Measurements from ENCODE around the gene PHLDA3.

PHLDA3 gene

DNA sequence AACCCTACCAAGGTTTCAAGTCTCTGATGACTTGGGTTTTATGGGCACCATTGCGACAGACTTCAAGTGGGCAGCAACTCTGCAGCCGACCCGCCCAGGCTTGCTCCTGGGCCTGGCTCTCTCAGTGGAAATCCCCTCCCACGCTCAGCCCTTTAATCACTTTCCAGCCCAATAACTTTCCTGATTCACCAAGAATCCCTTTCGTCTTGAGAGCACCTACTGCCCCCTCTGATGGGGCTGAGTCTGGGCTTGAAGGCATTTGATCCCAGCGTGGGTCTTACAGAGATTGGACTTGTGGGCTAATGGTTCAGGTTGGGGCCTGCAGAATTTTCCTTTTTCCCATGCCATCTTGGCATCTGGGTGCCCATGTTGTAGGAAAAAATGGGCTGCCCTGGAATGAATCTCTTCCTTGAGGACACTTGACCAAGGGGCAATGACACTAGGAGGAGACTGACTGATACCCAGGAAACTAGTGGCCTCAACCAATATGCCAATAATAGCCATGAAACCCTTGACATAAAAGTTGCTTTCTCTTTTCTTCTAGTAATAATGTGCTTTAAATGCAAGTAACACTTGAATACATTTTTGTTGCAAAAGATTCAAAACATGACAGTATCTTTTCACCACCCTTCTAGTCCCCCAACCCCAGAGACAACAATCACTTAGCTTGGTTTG lies 7.8 kb upstream of the PHLDA3 start:
- peaks cover 6% of the 10 kb centered on the region for H3F3A ChIP-seq (ENCODE audit: control insufficient read depth, insufficient read depth)
- H3K9me2 ChIP-seq (replicated peaks; ENCODE audit: control insufficient read depth, low read length): no peaks in the 10 kb centered on the region
- peaks cover 28% of the 10 kb centered on the region for H3K27me3 ChIP-seq (ENCODE audit: control insufficient read depth, low read length)
- no peak overlapping the region for H3K4me2 ChIP-seq (ENCODE audit: low read length)
- H3K4me1 ChIP-seq (ENCODE audit: control insufficient read depth, low read length): peaks cover 25% of the 10 kb centered on the region
- H3K79me2 ChIP-seq (ENCODE audit: control insufficient read depth, low read length): no peaks in the 10 kb centered on the region
- TF ChIP-seq EZH2phosphoT487 (IDR thresholded peaks at IDR 0.05; ENCODE audit: borderline replicate concordance, low read length): no peak
- TF ChIP-seq, protein P1, sequence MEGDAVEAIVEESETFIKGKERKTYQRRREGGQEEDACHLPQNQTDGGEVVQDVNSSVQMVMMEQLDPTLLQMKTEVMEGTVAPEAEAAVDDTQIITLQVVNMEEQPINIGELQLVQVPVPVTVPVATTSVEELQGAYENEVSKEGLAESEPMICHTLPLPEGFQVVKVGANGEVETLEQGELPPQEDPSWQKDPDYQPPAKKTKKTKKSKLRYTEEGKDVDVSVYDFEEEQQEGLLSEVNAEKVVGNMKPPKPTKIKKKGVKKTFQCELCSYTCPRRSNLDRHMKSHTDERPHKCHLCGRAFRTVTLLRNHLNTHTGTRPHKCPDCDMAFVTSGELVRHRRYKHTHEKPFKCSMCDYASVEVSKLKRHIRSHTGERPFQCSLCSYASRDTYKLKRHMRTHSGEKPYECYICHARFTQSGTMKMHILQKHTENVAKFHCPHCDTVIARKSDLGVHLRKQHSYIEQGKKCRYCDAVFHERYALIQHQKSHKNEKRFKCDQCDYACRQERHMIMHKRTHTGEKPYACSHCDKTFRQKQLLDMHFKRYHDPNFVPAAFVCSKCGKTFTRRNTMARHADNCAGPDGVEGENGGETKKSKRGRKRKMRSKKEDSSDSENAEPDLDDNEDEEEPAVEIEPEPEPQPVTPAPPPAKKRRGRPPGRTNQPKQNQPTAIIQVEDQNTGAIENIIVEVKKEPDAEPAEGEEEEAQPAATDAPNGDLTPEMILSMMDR (IDR thresholded peaks at IDR 0.05; ENCODE audit: low read depth, low read length, poor library complexity, severe bottlenecking): no peak
- no peaks in the 10 kb centered on the region for H3K9me3 ChIP-seq (ENCODE audit: control insufficient read depth, insufficient read depth, low read length)
- no peaks in the 10 kb centered on the region for H4K20me1 ChIP-seq (ENCODE audit: control insufficient read depth, insufficient read depth, low read depth, low read length)
- no peak overlapping the region for H3K4me3 ChIP-seq (ENCODE audit: low read length)
- H3K36me3 ChIP-seq (ENCODE audit: control insufficient read depth, low read length): no peaks in the 10 kb centered on the region
- H3K27ac ChIP-seq (ENCODE audit: low read depth, low read length): no peak overlapping the region

DNA sequence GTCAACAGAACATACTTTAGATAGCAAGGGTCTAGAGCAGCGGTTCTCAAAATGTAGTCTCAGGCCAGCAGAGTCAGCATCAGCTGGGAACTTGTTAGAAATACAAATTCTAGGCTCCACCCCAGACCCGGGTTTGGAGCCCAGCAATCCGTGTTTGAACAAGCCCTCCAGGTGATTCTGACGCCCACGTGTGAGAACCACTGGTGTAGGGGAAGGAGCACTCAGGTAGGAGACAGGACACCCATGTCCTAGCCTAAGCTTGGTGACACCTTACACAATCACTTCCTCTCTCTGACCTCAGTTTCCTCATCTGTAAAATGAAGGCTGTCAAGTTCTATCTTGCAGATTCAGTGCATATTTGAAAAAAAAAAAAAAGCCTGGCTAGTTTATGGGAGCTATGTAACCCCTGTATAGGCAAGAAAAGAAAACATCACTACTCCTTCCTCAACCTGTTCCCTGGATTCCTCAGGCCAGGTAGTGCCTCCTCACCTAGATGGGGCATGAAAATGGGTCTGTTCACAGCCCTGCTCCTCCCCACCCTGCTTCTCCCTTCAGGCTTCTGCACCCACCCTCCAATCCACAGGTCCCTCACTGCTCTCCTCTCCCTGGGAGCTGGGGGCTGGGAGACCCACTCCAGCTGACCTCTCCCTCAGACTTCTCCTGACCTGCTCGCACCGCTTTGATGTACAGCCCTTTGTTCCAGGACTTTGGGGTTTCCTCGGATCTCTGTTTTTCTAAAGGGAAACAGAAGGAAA lies 7.1 kb upstream of the PHLDA3 start:
- Histone ChIP-seq H3K36me3 (ENCODE audit: control insufficient read depth, low read length) (no peaks in the 10 kb centered on the region), H3K27me3 (ENCODE audit: control insufficient read depth, low read length) (peaks cover 23% of the 10 kb centered on the region), H4K20me1 (ENCODE audit: control insufficient read depth, insufficient read depth, low read depth, low read length) (no peaks in the 10 kb centered on the region), H3K9me3 (ENCODE audit: control insufficient read depth, insufficient read depth, low read length) (no peaks in the 10 kb centered on the region), H3K9me2 (replicated peaks; ENCODE audit: control insufficient read depth, low read length) (no peaks in the 10 kb centered on the region), H3F3A (ENCODE audit: control insufficient read depth, insufficient read depth) (peaks cover 6% of the 10 kb centered on the region), H3K4me2 (ENCODE audit: low read length) (no peak overlapping the region), H3K27ac (ENCODE audit: low read depth, low read length) (no peak overlapping the region), H3K4me1 (ENCODE audit: control insufficient read depth, low read length) (peaks cover 17% of the 10 kb centered on the region), H3K4me3 (ENCODE audit: low read length) (no peak overlapping the region), H3K79me2 (ENCODE audit: control insufficient read depth, low read length) (no peaks in the 10 kb centered on the region)
- no peak for TF ChIP-seq EZH2phosphoT487 (IDR thresholded peaks at IDR 0.05; ENCODE audit: borderline replicate concordance, low read length)
- TF ChIP-seq, protein P1 (IDR thresholded peaks at IDR 0.05; ENCODE audit: low read depth, low read length, poor library complexity, severe bottlenecking): no peak

DNA sequence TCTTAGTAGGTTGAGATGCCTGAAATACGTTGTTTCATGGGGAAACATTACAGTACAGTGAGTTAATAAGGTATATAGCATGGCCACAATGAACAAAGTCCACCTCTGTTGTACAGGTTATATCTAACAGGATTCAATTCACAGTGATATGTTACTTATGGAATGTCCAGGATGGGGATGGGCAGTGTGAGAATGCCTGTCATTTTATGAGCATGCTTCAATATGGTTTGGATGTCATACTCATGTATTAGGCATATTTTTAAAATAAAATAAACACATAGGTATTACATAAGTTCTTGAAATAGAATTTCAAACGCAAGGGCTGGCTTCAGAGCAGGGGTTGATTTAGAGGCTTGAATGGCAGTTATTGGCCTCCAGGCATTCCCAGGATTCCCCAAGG lies 6.1 kb upstream of the PHLDA3 start:
- Histone ChIP-seq H3K27me3 (ENCODE audit: control insufficient read depth, low read length) (peaks cover 25% of the 10 kb centered on the region), H3F3A (ENCODE audit: control insufficient read depth, insufficient read depth) (peaks cover 6% of the 10 kb centered on the region), H3K4me2 (ENCODE audit: low read length) (no peak overlapping the region), H3K9me3 (ENCODE audit: control insufficient read depth, insufficient read depth, low read length) (no peaks in the 10 kb centered on the region), H3K4me3 (ENCODE audit: low read length) (no peak overlapping the region), H3K4me1 (ENCODE audit: control insufficient read depth, low read length) (peaks cover 8% of the 10 kb centered on the region), H3K79me2 (ENCODE audit: control insufficient read depth, low read length) (no peaks in the 10 kb centered on the region), H3K9me2 (replicated peaks; ENCODE audit: control insufficient read depth, low read length) (no peaks in the 10 kb centered on the region), H3K36me3 (ENCODE audit: control insufficient read depth, low read length) (no peaks in the 10 kb centered on the region), H3K27ac (ENCODE audit: low read depth, low read length) (no peak overlapping the region), H4K20me1 (ENCODE audit: control insufficient read depth, insufficient read depth, low read depth, low read length) (no peaks in the 10 kb centered on the region)
- no peak for TF ChIP-seq EZH2phosphoT487 (IDR thresholded peaks at IDR 0.05; ENCODE audit: borderline replicate concordance, low read length)
- TF ChIP-seq, protein P1 (IDR thresholded peaks at IDR 0.05; ENCODE audit: low read depth, low read length, poor library complexity, severe bottlenecking): no peak

Measured in DOHH2 (cell line).